Subcutaneous abdominal adipose tissue (tissue), 5 donors: ENCODE results near the gene LARGE2.

Experiments
- H3K27ac ChIP-seq: one replicate; pipeline ENCODE4 v1.7.0; 2013; ENCODE audit warnings: low read depth, mild to moderate bottlenecking, inconsistent platforms, low read length, moderate library complexity
- H3K27me3 ChIP-seq, 5 donors: one replicate each; pipeline ENCODE4 v1.7.0; 2013; ENCODE audit warnings: low read length in 5 of 5, inconsistent platforms in 1 of 5; ENCODE audit not compliant: control insufficient read depth in 5 of 5, insufficient read depth in 4 of 5
- H3K36me3 ChIP-seq, 5 donors: one replicate each; pipeline ENCODE4 v1.7.0; 2013; ENCODE audit warnings: low read length in 5 of 5; ENCODE audit not compliant: control insufficient read depth in 5 of 5, insufficient read depth in 5 of 5
- H3K4me1 ChIP-seq, 5 donors: one replicate each; pipeline ENCODE4 v1.7.0; 2013; ENCODE audit warnings: low read length in 5 of 5, mild to moderate bottlenecking in 3 of 5, moderate library complexity in 1 of 5; ENCODE audit not compliant: control insufficient read depth in 5 of 5, insufficient read depth in 5 of 5
- H3K4me3 ChIP-seq, 5 donors: one replicate each; pipeline ENCODE4 v1.7.0; 2013; ENCODE audit warnings: low read length in 5 of 5, low read depth in 1 of 5
- H3K9ac ChIP-seq, 5 donors: one replicate each; pipeline ENCODE4 v1.7.0; 2013; ENCODE audit warnings: low read length in 5 of 5, mild to moderate bottlenecking in 4 of 5, moderate library complexity in 3 of 5
- H3K9me3 ChIP-seq, 5 donors: one replicate each; pipeline ENCODE4 v1.7.0; 2013; ENCODE audit warnings: low read length in 5 of 5; ENCODE audit not compliant: control insufficient read depth in 5 of 5
- donor health status: healthy.
- donor health status: healthy.
- donor health status: healthy.
- donor health status: healthy.
- donor health status: healthy.

LARGE2 gene

DNA sequence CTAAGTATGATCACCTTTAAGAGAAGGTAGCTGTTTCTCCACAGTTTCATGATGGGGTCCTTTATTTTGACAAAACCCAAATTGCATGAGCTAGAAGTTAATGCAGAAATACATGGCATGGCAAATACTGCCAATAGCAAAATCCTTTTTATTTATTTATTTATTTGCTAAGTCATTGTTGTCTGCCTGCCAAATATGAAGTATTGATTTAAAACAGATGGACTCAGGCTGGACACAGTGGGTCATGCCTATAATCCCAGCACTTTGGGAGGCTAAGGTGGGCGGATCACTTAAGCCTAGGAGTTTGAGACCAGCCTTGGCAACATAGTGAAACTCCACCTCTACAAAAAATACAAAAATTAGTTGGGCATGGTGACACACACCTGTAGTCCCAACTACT lies 52.4 kb downstream of the LARGE2 start:
- H3K9ac ChIP-seq: no peak overlapping the region
- H3K36me3 ChIP-seq: peaks cover 25 to 50% (median 30%) of the 10 kb centered on the region in 5 donors
- no peaks in the 10 kb centered on the region for H3K27me3 ChIP-seq
- H3K4me3 ChIP-seq: no peak overlapping the region
- no peaks in the 10 kb centered on the region for H3K9me3 ChIP-seq
- peaks cover 0 to 4% (median 0%) of the 10 kb centered on the region in 5 donors for H3K4me1 ChIP-seq
- H3K27ac ChIP-seq: no peak overlapping the region
